ENCODE results near the gene CDC27. TPM values are rescaled to one million over a fixed set of nuclear protein-coding genes. Genes with fewer than 3 reads are reported as not detected.

Gene CDC27
- total RNA-seq, 4 donors from 2014 or later: 38.7 to 87.6 (median 64.5) TPM

GRCh38 chr17:47200325-47200664 lies 11.2 kb upstream of the CDC27 start:
- H3K27ac ChIP-seq: peak overlapping the region in 1 of 4 donors; percentile 71
- H3K36me3 ChIP-seq: no peaks in the 10 kb centered on the region
- WGBS, 2 donors: 68 to 71% methylated on average over 4 of the region's 4 CpGs
- H3K4me3 ChIP-seq: no peak overlapping the region
- H3K9me3 ChIP-seq: no peaks in the 10 kb centered on the region
- no peaks in the 10 kb centered on the region for H3K27me3 ChIP-seq
- no peak for DNase-seq (ENCODE audit: low spot score in 2 of 2)
- peaks cover 0 to 19% (median 16%) of the 10 kb centered on the region in 4 donors for H3K4me1 ChIP-seq
- TF ChIP-seq POLR2A (IDR thresholded peaks at IDR 0.05): no peak
- TF ChIP-seq, protein P1, sequence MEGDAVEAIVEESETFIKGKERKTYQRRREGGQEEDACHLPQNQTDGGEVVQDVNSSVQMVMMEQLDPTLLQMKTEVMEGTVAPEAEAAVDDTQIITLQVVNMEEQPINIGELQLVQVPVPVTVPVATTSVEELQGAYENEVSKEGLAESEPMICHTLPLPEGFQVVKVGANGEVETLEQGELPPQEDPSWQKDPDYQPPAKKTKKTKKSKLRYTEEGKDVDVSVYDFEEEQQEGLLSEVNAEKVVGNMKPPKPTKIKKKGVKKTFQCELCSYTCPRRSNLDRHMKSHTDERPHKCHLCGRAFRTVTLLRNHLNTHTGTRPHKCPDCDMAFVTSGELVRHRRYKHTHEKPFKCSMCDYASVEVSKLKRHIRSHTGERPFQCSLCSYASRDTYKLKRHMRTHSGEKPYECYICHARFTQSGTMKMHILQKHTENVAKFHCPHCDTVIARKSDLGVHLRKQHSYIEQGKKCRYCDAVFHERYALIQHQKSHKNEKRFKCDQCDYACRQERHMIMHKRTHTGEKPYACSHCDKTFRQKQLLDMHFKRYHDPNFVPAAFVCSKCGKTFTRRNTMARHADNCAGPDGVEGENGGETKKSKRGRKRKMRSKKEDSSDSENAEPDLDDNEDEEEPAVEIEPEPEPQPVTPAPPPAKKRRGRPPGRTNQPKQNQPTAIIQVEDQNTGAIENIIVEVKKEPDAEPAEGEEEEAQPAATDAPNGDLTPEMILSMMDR (IDR thresholded peaks at IDR 0.05): no peak
- no peak for TF ChIP-seq EP300 (IDR thresholded peaks at IDR 0.05)

- no peak overlapping the region for H3K4me3 ChIP-seq
- no peak for TF ChIP-seq EP300 (IDR thresholded peaks at IDR 0.05)
- TF ChIP-seq, protein P1 (IDR thresholded peaks at IDR 0.05): no peak
- no peak for TF ChIP-seq POLR2A (IDR thresholded peaks at IDR 0.05)
- H3K27ac ChIP-seq: peak overlapping the region in 1 of 4 donors; percentile 71
- DNase-seq (ENCODE audit: low spot score in 2 of 2): no peak
- H3K36me3 ChIP-seq: no peaks in the 10 kb centered on the region
- no peaks in the 10 kb centered on the region for H3K9me3 ChIP-seq
- peaks cover 0 to 14% (median 11%) of the 10 kb centered on the region in 4 donors for H3K4me1 ChIP-seq
- 94 to 95% methylated on average over 8 of the region's 8 CpGs for WGBS, 2 donors
- H3K27me3 ChIP-seq: no peaks in the 10 kb centered on the region
Measured at GRCh38 chr17:47199627-47200324, 10.7 kb upstream of the CDC27 start.

DNA sequence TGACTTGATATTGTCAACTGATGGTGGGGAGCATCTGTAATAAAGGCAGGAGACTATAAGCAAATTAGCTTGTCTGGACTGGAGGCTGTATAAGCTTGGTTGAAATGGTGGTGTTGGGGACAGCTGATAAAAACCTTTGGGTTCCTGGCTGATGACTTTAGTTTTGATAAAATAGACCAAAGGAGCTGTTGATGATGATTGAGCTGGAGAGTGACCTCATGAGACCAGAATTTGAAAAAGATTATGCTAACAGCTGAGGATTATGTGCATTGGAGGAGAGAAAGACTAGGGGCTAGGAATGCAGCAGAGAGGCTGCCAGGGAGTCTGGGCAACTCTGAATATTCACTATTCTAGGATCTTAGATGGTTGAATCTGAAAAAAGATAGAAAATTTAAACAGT lies 8.7 kb upstream of the CDC27 start:
- Histone ChIP-seq H3K27ac (no peak overlapping the region), H3K27me3 (no peaks in the 10 kb centered on the region), H3K36me3 (no peaks in the 10 kb centered on the region), H3K9me3 (no peaks in the 10 kb centered on the region), H3K4me3 (no peak overlapping the region), H3K4me1 (no peaks in the 10 kb centered on the region)
- no peak for DNase-seq (ENCODE audit: low spot score in 2 of 2)
- TF ChIP-seq EP300 (IDR thresholded peaks at IDR 0.05) (no peak), POLR2A (IDR thresholded peaks at IDR 0.05) (no peak)
- TF ChIP-seq, protein P1 (IDR thresholded peaks at IDR 0.05): no peak

GRCh38 chr17:47193931-47194511 lies 4.9 kb upstream of the CDC27 start:
- H3K27ac ChIP-seq: no peak overlapping the region
- WGBS, 2 donors: 97 to 99% methylated on average over 4 of the region's 4 CpGs
- no peak overlapping the region for H3K4me3 ChIP-seq
- no peak for TF ChIP-seq POLR2A (IDR thresholded peaks at IDR 0.05)
- TF ChIP-seq, protein P1 (IDR thresholded peaks at IDR 0.05): no peak
- no peak for TF ChIP-seq EP300 (IDR thresholded peaks at IDR 0.05)
- no peaks in the 10 kb centered on the region for H3K36me3 ChIP-seq
- no peak for DNase-seq (ENCODE audit: low spot score in 2 of 2)
- H3K4me1 ChIP-seq: peaks cover 0 to 4% (median 0%) of the 10 kb centered on the region in 4 donors
- no peaks in the 10 kb centered on the region for H3K27me3 ChIP-seq
- no peaks in the 10 kb centered on the region for H3K9me3 ChIP-seq

GRCh38 chr17:47192554-47192953 lies 3.5 kb upstream of the CDC27 start:
- no peaks in the 10 kb centered on the region for H3K9me3 ChIP-seq
- H3K36me3 ChIP-seq: no peaks in the 10 kb centered on the region
- H3K27ac ChIP-seq: no peak overlapping the region
- peaks cover 0 to 10% (median 8%) of the 10 kb centered on the region in 4 donors for H3K4me1 ChIP-seq
- TF ChIP-seq EP300 (IDR thresholded peaks at IDR 0.05) (no peak), POLR2A (IDR thresholded peaks at IDR 0.05) (no peak)
- TF ChIP-seq, protein P1 (IDR thresholded peaks at IDR 0.05): no peak
- no peak overlapping the region for H3K4me3 ChIP-seq
- H3K27me3 ChIP-seq: no peaks in the 10 kb centered on the region
- 76 to 79% methylated on average over 6 of the region's 6 CpGs for WGBS, 2 donors
- no peak for DNase-seq (ENCODE audit: low spot score in 2 of 2)

All from tibial nerve (tissue), 4 donors.